K562 (cell line): ENCODE measurements around the gene ACCSL. TPM values are rescaled to one million over a fixed set of nuclear protein-coding genes. Genes with fewer than 3 reads are reported as not detected.
A peak's percentile ranks its signal among the peaks of the same experiment; 100 is the strongest.

Source experiments
- ATF4 ChIP-seq: fragments of 450-650 bp; formaldehyde crosslinking; IDR thresholded peaks from 2 replicates; pipeline ENCODE4 v1.4.0; 2022; ENCODE audit warnings: mild to moderate bottlenecking, moderate library complexity
- ATF7 ChIP-seq: fragments of 450-650 bp; IDR thresholded peaks from 2 replicates; pipeline ENCODE4 v1.7.1; 2014; ENCODE audit warnings: mild to moderate bottlenecking, moderate library complexity
- CTBP1 ChIP-seq: fragments of 450-650 bp; IDR thresholded peaks from 2 replicates; pipeline ENCODE4 v1.6.1; 2016; ENCODE audit warnings: borderline replicate concordance
- FOXJ2 ChIP-seq: fragments of 200-800 bp; sonication (Bioruptor generic); IDR thresholded peaks from 2 replicates; pipeline ENCODE4 v1.6.1; 2016; ENCODE audit warnings: missing genetic modification characterization, missing compliant biosample characterization
- HNRNPL ChIP-seq: fragments of 200-400 bp; formaldehyde crosslinking; IDR thresholded peaks from 2 replicates; pipeline ENCODE4 v1.6.1; 2017; ENCODE audit warnings: low read depth, mild to moderate bottlenecking, low read length
- NCOA1 ChIP-seq: fragments of 450-650 bp; IDR thresholded peaks from 2 replicates; pipeline ENCODE4 v1.6.1; 2016; ENCODE audit warnings: low read depth
- ZNF609 ChIP-seq: sonication (generic); formaldehyde crosslinking; IDR thresholded peaks from 2 replicates; pipeline ENCODE4 v1.8.1; 2023; ENCODE audit warnings: missing genetic modification reagents, mild to moderate bottlenecking, borderline replicate concordance
- polyA plus RNA-seq, 8 experiments: library from polyadenylated mRNA; depleted of rRNA in 4 of 8; stranded (reverse) in 5 of 8; unstranded in 3 of 8; fragments of >200 nt; fragmentation: Nextera tagmentation in 2 of 8; fragmentation: Illumina TruSeq in 1 of 8; extraction: Ambion mirVana in 2 of 8; extraction: Trizol in 1 of 8; gene quantifications; 2 replicates each; pipeline versions ENCODE4 v1.2.1 to v1.2.3, GENCODE V29; 2011 to 2014; ENCODE audit warnings: inconsistent platforms in 1 of 8, missing spikeins in 1 of 8
- total RNA-seq, 7 experiments: library from RNA; depleted of rRNA in 6 of 7; stranded (reverse); fragments of >200 nt in 6 of 7; fragmentation: Illumina TruSeq in 2 of 7; extraction: Trizol in 2 of 7; gene quantifications; 2 replicates each; pipeline versions ENCODE4 v1.2.1 to v1.2.3, GENCODE V29; 2011 to 2021; ENCODE audit warnings: low replicate concordance in 1 of 7
- TF ChIP-seq, protein P1 (sequence below): fragments of 450-650 bp; formaldehyde crosslinking; IDR thresholded peaks from 2 replicates; pipeline ENCODE4 v1.4.0; 2022; ENCODE audit warnings: missing genetic modification characterization
- TF ChIP-seq, protein P2 (sequence below), 2 experiments: IDR thresholded peaks; 2 replicates each; pipeline ENCODE4 v1.6.1; 2012; ENCODE audit warnings: improper control_type of control experiment in 2 of 2, low read depth in 2 of 2, low read length in 2 of 2, borderline replicate concordance in 1 of 2
- TF ChIP-seq, protein P3 (sequence below), 3 experiments: fragments of 200-800 bp in 1 of 3; sonication (Bioruptor generic) in 1 of 3; sonication (generic) in 1 of 3; formaldehyde crosslinking in 1 of 3; IDR thresholded peaks; 2 replicates each; pipeline versions ENCODE4 v1.6.1 to v1.8.0; 2016 to 2022; ENCODE audit warnings: mild to moderate bottlenecking in 2 of 3, missing compliant biosample characterization in 2 of 3, missing genetic modification characterization in 2 of 3, missing genetic modification reagents in 1 of 3

ACCSL gene
- total and polyA plus RNA-seq, 9 of the 15 experiments (the other 6 are each of a cell fraction or from before 2014, with no cell fraction given): not detected

GRCh38 chr11:44095506-44096359 lies 48.0 kb downstream of the ACCSL start, which contains the start of gene EXT2 (continued):
- TF ChIP-seq, protein P1, sequence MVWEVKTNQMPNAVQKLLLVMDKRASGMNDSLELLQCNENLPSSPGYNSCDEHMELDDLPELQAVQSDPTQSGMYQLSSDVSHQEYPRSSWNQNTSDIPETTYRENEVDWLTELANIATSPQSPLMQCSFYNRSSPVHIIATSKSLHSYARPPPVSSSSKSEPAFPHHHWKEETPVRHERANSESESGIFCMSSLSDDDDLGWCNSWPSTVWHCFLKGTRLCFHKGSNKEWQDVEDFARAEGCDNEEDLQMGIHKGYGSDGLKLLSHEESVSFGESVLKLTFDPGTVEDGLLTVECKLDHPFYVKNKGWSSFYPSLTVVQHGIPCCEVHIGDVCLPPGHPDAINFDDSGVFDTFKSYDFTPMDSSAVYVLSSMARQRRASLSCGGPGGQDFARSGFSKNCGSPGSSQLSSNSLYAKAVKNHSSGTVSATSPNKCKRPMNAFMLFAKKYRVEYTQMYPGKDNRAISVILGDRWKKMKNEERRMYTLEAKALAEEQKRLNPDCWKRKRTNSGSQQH (CRISPR knock-in tag): no peak
- TF ChIP-seq CTBP1: peak; percentile 51; the same call in 1 of the 2 replicates
- TF ChIP-seq NCOA1: no peak
- TF ChIP-seq, protein P2, sequence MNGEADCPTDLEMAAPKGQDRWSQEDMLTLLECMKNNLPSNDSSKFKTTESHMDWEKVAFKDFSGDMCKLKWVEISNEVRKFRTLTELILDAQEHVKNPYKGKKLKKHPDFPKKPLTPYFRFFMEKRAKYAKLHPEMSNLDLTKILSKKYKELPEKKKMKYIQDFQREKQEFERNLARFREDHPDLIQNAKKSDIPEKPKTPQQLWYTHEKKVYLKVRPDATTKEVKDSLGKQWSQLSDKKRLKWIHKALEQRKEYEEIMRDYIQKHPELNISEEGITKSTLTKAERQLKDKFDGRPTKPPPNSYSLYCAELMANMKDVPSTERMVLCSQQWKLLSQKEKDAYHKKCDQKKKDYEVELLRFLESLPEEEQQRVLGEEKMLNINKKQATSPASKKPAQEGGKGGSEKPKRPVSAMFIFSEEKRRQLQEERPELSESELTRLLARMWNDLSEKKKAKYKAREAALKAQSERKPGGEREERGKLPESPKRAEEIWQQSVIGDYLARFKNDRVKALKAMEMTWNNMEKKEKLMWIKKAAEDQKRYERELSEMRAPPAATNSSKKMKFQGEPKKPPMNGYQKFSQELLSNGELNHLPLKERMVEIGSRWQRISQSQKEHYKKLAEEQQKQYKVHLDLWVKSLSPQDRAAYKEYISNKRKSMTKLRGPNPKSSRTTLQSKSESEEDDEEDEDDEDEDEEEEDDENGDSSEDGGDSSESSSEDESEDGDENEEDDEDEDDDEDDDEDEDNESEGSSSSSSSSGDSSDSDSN (IDR thresholded peaks at IDR 0.05; ENCODE audit: borderline replicate concordance in 1 of 2, low read depth in 2 of 2, low read length in 2 of 2): peak; percentile 46 to 69; a peak in 1 of 4 replicates
- TF ChIP-seq ZNF609 (CRISPR knock-in tag): no peak
- TF ChIP-seq ATF4 (CRISPR knock-in tag): no peak
- TF ChIP-seq, protein P3, sequence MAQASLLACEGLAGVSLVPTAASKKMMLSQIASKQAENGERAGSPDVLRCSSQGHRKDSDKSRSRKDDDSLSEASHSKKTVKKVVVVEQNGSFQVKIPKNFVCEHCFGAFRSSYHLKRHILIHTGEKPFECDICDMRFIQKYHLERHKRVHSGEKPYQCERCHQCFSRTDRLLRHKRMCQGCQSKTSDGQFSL (CRISPR knock-in tag; IDR thresholded peaks at IDR 0.05): no peak
- TF ChIP-seq, protein P3 (tag; IDR thresholded peaks at IDR 0.05): no peak
- no peak for TF ChIP-seq FOXJ2
- TF ChIP-seq ATF7: peak; percentile 50; the same call in 1 of the 2 replicates
- TF ChIP-seq HNRNPL: no peak; the same call in 1 of the 2 replicates
